ENCODE measurements around the gene NEMP2. TPM values are rescaled to one million over a fixed set of nuclear protein-coding genes. Genes with fewer than 3 reads are reported as not detected.

NEMP2 gene
- total RNA-seq, 1 donor from 2014 or later = 8.3 TPM

DNA sequence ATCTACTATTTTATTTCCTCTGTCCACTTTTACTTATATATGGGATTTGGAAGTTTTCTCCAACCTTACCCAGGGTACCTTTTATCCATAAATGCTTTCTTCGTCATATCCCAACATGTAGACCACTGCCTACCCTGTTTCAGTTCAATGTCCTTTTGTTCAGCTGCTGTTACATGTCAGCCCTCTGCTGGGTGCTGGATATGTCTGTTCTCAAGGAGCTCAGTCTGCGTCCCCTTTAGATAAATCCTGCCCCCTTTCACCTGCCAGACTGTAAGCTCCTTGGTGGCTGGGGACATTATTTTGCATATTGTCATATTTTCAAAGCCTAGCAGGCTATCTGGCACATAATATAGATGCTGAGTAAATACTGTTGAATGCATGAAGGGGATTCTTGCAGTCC lies 53.2 kb downstream of the NEMP2 start:
- TF ChIP-seq CTCF (IDR thresholded peaks at IDR 0.05; ENCODE audit: unreplicated experiment) = no peak
- Mint-ChIP-seq H3K36me3 (ENCODE audit: low read depth, unreplicated experiment) (no peaks in the 10 kb centered on the region), H3K4me3 (ENCODE audit: unreplicated experiment) (no peak overlapping the region), H3K27me3 (ENCODE audit: unreplicated experiment) (no peaks in the 10 kb centered on the region), H3K9me3 (ENCODE audit: unreplicated experiment) (no peaks in the 10 kb centered on the region), H3K27ac (ENCODE audit: unreplicated experiment) (no peak overlapping the region), H3K4me1 (ENCODE audit: unreplicated experiment) (peaks cover 2% of the 10 kb centered on the region)
- no peak for DNase-seq (ENCODE audit: low spot score)

DNA sequence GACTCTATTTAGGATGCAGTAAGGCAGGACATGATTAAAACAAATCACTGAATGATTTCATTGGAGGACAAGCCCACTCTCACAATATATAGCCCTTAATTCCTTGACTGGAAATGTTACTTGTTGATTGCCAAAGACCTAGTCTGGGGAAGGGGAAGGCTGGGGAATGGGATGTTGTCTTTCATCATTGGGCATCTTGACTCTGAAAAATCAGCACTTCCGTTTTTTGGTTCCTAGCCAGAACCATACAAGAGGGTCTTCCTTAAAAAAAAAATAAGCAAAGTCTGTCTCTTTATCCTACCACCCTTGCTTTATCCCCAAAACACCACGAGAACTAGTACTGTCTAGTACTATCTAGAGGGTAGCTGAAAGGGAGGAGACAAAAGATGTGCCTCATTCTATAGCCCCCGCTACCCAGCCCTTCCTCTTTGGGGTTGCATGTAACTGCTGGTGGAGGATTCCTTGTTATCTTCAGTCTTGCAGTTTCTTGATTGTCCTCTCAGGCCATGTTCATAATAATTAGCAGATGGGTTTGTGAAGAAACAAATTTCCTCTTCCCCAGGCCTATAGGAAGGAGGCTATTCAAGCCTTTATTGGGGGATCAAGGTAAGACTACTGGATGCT lies 55.8 kb downstream of the NEMP2 start:
- Mint-ChIP-seq H3K4me3 (ENCODE audit: unreplicated experiment) (no peak overlapping the region), H3K4me1 (ENCODE audit: unreplicated experiment) (no peaks in the 10 kb centered on the region), H3K9me3 (ENCODE audit: unreplicated experiment) (no peaks in the 10 kb centered on the region), H3K27ac (ENCODE audit: unreplicated experiment) (no peak overlapping the region), H3K36me3 (ENCODE audit: low read depth, unreplicated experiment) (no peaks in the 10 kb centered on the region), H3K27me3 (ENCODE audit: unreplicated experiment) (no peaks in the 10 kb centered on the region)
- no peak for TF ChIP-seq CTCF (IDR thresholded peaks at IDR 0.05; ENCODE audit: unreplicated experiment)
- no peak for DNase-seq (ENCODE audit: low spot score)

- Mint-ChIP-seq H3K27ac (ENCODE audit: unreplicated experiment) (no peak overlapping the region), H3K36me3 (ENCODE audit: low read depth, unreplicated experiment) (no peaks in the 10 kb centered on the region)
Observed at GRCh38 chr2:190477661-190478454, 56.7 kb downstream of the NEMP2 start.

DNA sequence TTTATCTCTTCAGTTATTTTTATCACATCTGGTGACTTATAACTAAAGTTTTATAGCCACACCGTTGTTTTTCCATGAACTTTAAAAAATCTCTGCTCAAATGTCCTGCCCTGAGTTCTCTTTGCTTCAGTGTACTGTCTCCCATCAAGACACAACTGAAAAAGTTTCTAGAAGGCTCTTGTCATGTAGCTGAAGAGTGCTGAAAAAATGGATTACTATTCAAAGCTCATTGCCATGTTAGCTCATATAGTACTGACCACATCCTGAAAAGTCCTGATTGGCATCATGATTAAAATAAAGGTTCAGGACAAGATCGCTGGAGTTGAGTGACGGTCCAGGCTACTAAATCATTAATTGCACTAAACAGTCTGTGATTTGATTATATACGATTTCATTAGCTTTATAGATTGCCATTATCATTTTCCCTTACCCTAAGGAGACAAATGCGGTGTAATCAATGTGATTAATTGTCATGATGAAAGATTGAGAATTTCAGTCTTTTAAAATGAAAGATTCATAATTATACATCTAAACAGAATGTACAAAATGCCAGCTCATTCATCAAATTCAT lies 64.2 kb downstream of the NEMP2 start:
- Mint-ChIP-seq H3K9me3 (ENCODE audit: unreplicated experiment) (peaks cover 3% of the 10 kb centered on the region), H3K27me3 (ENCODE audit: unreplicated experiment) (peaks cover 1% of the 10 kb centered on the region), H3K4me3 (ENCODE audit: unreplicated experiment) (peak overlapping the region; percentile 19), H3K4me1 (ENCODE audit: unreplicated experiment) (peaks cover 18% of the 10 kb centered on the region), H3K36me3 (ENCODE audit: low read depth, unreplicated experiment) (peaks cover 4% of the 10 kb centered on the region), H3K27ac (ENCODE audit: unreplicated experiment) (peak overlapping the region; percentile 95)
- no peak for TF ChIP-seq CTCF (IDR thresholded peaks at IDR 0.05; ENCODE audit: unreplicated experiment)
- DNase-seq (ENCODE audit: low spot score) = no peak

More at GRCh38 chr2:190477661-190478454, 56.7 kb downstream of the NEMP2 start:
- TF ChIP-seq CTCF (IDR thresholded peaks at IDR 0.05; ENCODE audit: unreplicated experiment) = no peak
- no peak overlapping the region for H3K4me3 Mint-ChIP-seq (ENCODE audit: unreplicated experiment)
- H3K9me3 Mint-ChIP-seq (ENCODE audit: unreplicated experiment) = no peaks in the 10 kb centered on the region
- no peaks in the 10 kb centered on the region for H3K27me3 Mint-ChIP-seq (ENCODE audit: unreplicated experiment)
- DNase-seq (ENCODE audit: low spot score) = no peak
- no peaks in the 10 kb centered on the region for H3K4me1 Mint-ChIP-seq (ENCODE audit: unreplicated experiment)

- TF ChIP-seq CTCF (IDR thresholded peaks at IDR 0.05; ENCODE audit: unreplicated experiment) = no peak
- Mint-ChIP-seq H3K36me3 (ENCODE audit: low read depth, unreplicated experiment) (peaks cover 4% of the 10 kb centered on the region), H3K27me3 (ENCODE audit: unreplicated experiment) (peaks cover 1% of the 10 kb centered on the region), H3K4me3 (ENCODE audit: unreplicated experiment) (no peak overlapping the region), H3K9me3 (ENCODE audit: unreplicated experiment) (peaks cover 3% of the 10 kb centered on the region), H3K27ac (ENCODE audit: unreplicated experiment) (peak overlapping the region; percentile 95), H3K4me1 (ENCODE audit: unreplicated experiment) (peaks cover 18% of the 10 kb centered on the region)
- DNase-seq (ENCODE audit: low spot score) = peak; percentile 22
Observed at GRCh38 chr2:190469771-190470170, 64.8 kb downstream of the NEMP2 start.

Measured in endothelial cell (in vitro differentiated cells).